A673 (cell line): ENCODE results near the gene RAPGEF4.

Experiments
- EZH2 ChIP-seq: fragments of 200-600 bp; sonication (generic); IDR thresholded peaks from 2 replicates; pipeline ENCODE4 v1.6.1; 2017; ENCODE audit warnings: borderline replicate concordance, low read depth, mild to moderate bottlenecking, mixed read lengths, antibody characterized with exemption, low read length; ENCODE audit not compliant: poor library complexity, severe bottlenecking
- TF ChIP-seq, protein P1 (sequence below): fragments of 300-800, 200-600 bp; sonication (generic); conservative IDR thresholded peaks from 2 replicates; pipeline ENCODE4 v1.5.1; 2017; ENCODE audit warnings: low read depth, mild to moderate bottlenecking, antibody characterized with exemption, low read length, moderate library complexity, mixed read lengths

DNA sequence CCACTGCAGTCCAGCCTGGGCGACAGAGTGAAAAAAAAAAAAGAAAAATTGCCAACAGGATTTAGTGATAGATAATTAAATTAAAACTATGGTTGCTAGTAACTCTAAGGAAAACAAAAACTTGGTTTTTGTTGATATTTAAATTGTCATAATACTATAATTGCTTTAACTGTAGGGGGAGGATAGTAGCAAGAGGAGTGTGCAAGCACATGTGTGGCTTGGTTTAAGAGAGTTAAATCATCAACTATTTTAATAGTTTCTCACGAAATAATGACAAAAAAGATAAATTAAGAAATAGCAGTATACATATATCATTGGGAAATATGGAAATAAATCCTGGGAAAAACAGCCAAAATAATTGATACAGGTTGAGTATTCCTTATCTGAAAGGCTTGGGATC lies 27.4 kb upstream of the RAPGEF4 start:
- TF ChIP-seq, protein P1, sequence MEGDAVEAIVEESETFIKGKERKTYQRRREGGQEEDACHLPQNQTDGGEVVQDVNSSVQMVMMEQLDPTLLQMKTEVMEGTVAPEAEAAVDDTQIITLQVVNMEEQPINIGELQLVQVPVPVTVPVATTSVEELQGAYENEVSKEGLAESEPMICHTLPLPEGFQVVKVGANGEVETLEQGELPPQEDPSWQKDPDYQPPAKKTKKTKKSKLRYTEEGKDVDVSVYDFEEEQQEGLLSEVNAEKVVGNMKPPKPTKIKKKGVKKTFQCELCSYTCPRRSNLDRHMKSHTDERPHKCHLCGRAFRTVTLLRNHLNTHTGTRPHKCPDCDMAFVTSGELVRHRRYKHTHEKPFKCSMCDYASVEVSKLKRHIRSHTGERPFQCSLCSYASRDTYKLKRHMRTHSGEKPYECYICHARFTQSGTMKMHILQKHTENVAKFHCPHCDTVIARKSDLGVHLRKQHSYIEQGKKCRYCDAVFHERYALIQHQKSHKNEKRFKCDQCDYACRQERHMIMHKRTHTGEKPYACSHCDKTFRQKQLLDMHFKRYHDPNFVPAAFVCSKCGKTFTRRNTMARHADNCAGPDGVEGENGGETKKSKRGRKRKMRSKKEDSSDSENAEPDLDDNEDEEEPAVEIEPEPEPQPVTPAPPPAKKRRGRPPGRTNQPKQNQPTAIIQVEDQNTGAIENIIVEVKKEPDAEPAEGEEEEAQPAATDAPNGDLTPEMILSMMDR, result no peak
- TF ChIP-seq EZH2, result no peak
